ENCODE data around the gene EFHC2.

EFHC2 gene

DNA sequence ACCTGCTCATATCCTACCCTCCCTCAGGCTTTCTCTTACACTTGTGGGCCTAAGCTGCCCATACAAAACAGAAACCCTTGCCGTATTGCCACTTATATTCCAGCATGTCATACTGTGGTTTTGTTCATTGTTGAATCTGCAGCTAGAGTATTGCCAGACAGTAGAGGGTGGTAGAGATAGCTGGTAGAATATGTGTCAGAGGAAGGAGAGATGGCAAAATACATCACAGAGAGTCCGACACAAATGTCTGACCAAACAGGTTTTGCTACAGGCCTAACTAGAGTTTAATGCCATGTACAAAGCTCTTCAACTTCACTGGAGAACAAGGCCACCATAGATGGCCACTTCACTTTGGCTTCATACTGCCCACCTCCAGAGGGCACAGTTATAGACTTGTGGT, 160.1 kb downstream of the EFHC2 start:
- TF ChIP-seq, protein P1, sequence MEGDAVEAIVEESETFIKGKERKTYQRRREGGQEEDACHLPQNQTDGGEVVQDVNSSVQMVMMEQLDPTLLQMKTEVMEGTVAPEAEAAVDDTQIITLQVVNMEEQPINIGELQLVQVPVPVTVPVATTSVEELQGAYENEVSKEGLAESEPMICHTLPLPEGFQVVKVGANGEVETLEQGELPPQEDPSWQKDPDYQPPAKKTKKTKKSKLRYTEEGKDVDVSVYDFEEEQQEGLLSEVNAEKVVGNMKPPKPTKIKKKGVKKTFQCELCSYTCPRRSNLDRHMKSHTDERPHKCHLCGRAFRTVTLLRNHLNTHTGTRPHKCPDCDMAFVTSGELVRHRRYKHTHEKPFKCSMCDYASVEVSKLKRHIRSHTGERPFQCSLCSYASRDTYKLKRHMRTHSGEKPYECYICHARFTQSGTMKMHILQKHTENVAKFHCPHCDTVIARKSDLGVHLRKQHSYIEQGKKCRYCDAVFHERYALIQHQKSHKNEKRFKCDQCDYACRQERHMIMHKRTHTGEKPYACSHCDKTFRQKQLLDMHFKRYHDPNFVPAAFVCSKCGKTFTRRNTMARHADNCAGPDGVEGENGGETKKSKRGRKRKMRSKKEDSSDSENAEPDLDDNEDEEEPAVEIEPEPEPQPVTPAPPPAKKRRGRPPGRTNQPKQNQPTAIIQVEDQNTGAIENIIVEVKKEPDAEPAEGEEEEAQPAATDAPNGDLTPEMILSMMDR (IDR thresholded peaks at IDR 0.05; ENCODE audit: borderline replicate concordance, insufficient read depth, low read depth, low read length) = no peak
- H3K4me3 ChIP-seq (ENCODE audit: low read depth, low read length) = no peak overlapping the region

DNA sequence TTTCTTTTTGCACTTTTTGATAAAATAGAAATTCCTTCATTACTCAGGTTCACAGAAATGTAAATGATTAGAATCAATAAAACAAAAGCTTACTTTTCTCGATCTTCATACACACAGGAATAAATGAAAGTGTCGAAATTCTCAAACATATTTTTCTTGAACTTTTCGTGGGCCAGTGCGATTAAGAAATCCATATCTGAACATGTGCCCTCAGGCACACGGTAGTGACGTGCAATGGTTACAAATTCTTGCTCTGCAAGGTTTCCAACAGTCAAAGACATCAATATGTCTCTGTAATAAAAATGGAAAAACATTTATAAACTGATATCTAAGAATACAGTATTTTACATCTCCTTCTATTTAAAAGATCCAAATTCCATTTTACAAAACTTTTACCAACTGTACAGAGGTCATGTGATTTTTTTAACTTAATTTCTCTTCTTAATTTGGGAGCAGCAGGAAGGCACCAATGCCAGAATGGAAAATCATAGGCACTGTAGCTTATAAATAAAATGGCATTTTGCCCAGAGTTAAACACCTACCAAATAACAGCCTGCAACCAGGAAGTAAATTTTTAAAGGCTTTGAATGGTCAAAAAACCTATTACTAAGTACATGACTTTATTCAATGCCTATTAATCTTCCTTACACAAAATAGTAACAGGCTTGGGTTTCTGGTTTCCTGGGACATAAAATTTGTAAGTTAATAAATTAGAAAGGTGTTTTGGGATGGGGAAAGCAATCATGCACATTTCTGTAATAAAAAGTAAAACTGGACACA, 165.0 kb downstream of the EFHC2 start:
- TF ChIP-seq, protein P1 (IDR thresholded peaks at IDR 0.05; ENCODE audit: borderline replicate concordance, insufficient read depth, low read depth, low read length) = no peak
- no peak overlapping the region for H3K4me3 ChIP-seq (ENCODE audit: low read depth, low read length)

DNA sequence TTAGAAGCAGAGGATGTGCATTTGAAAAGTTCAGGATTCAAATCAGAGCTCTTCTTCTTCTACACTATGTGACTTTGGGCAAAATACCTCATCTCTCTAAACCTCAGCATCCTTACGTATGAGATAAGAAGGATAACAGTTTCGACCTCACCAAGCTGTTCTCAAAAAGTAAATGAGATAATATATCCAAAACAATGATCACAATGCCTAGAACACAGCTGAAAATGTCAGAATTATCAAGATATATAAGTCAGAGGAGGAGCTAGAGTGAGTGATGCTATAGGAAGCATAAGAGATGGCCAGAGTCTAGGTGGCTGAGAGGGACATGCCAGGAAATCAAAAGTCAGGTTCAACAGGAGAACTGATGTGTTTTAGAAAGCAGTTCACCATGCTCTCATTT, 168.0 kb downstream of the EFHC2 start:
- TF ChIP-seq, protein P1 (IDR thresholded peaks at IDR 0.05; ENCODE audit: borderline replicate concordance, insufficient read depth, low read depth, low read length) = no peak
- H3K4me3 ChIP-seq (ENCODE audit: low read depth, low read length) = no peak overlapping the region

DNA sequence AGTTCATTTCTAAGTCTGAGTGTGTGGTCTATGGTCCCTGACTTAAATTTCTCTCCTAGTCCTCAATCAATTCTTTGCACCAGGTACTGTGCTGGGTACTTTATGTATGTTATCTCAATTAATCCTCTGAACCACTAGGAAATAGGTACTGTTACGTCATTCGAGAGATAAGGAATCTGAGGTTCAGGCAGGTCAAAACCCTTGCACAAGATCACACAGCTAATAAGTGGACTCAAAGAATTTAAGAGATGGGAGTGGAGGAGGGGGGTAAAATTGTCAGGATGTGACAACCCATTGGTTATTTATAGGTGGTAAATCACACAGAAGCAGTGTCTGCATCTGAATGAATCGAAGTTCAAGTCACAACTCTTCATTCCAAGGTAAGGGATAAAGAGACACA, 169.4 kb downstream of the EFHC2 start:
- TF ChIP-seq, protein P1 (IDR thresholded peaks at IDR 0.05; ENCODE audit: borderline replicate concordance, insufficient read depth, low read depth, low read length) = no peak
- H3K4me3 ChIP-seq (ENCODE audit: low read depth, low read length) = no peak overlapping the region

DNA sequence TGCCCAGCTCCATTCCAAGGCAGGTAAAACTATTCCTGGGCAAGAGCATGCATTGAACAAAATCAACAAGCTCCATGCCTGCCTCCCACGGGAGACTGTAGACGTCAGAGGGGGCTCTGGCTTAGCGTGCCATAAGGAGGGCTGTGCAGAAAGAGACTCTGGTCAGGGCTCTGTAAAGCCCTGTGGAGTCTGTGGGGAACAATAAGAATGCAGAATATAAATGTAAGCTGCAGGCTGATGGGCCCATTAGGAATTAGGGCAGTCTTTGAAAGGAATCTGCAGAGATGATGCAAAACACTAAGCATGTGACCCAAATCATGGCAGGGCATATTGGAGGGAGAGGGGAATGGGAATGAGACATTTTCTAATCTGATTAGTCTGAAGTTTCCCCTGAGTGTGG, 170.3 kb downstream of the EFHC2 start:
- TF ChIP-seq, protein P1 (IDR thresholded peaks at IDR 0.05; ENCODE audit: borderline replicate concordance, insufficient read depth, low read depth, low read length) = no peak
- H3K4me3 ChIP-seq (ENCODE audit: low read depth, low read length) = no peak overlapping the region

DNA sequence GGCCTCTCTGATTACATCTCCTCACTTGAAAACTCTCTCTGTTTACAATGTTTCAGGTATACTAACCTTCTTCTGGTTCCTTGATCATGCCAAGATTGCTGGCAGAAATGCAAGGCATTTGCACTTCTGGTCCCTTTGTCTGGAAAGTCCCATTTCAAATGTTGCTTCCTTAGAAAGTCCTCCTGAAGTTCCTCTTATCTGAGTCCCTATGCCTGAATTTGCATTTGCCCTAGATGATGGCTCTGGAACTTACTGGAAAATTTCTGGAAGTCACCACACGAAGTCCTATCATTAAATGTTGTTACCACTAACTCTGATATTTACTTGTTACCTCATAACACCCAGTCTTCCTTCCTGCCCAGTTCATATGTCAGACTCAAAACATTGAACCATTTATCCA, 176.4 kb downstream of the EFHC2 start:
- no peak overlapping the region for H3K4me3 ChIP-seq (ENCODE audit: low read depth, low read length)
- TF ChIP-seq, protein P1 (IDR thresholded peaks at IDR 0.05; ENCODE audit: borderline replicate concordance, insufficient read depth, low read depth, low read length) = no peak

DNA sequence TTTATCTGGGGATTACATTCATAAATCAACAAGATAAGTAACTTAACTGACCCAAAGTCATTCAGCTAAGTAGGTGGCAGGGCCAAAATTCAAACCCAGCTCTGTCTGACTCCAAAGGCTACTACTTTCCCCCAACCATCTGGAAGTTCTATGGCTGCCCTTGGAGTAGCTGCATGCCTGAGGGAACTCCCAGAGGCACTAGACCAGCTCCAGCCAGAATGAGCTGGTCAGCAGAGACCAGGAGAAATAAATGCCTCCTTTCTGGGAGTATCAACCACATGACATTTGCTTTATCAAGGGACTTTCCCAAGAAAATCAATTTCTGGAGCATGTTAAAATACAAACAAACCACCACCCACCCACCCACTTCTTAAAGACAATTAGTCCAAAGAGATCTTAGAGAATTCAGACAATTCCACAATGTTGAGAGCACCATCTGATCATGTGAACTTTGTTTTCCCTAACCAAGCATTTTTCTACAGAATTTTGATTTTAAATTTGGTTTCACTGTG, 180.5 kb downstream of the EFHC2 start:
- no peak overlapping the region for H3K4me3 ChIP-seq (ENCODE audit: low read depth, low read length)
- TF ChIP-seq, protein P1 (IDR thresholded peaks at IDR 0.05; ENCODE audit: borderline replicate concordance, insufficient read depth, low read depth, low read length) = no peak

All from GM12875 (cell line).